ENCODE results near the gene UNC13B. TPM values are rescaled to one million over a fixed set of nuclear protein-coding genes. Genes with fewer than 3 reads are reported as not detected.

The UNC13B gene
- total RNA-seq, 1 donor from 2014 or later, result 39.9 TPM

DNA sequence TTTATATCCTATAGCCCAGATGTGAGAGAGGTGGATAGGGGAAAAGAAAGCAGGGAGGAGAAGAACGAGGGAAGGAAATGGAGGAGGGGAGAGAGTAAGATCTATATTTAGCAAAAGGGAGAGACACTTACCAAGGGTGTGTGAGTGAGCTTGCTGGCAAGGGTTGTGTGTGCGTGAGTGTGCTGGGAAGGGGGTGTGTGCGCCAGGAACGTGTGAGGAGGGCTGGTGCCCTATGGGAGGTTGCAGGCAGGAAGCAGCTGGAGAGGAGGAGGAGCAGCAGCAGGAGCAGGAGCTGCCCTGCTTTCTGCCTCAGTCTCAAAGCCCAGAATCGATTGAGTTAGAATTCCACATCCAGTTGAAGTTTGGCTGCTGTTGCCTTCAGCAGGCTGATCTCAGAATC, 179.8 kb downstream of the UNC13B start:
- H3K27me3 Mint-ChIP-seq (ENCODE audit: unreplicated experiment), result no peaks in the 10 kb centered on the region
- DNase-seq (ENCODE audit: low spot score), result no peak
- no peak overlapping the region for H3K27ac Mint-ChIP-seq (ENCODE audit: unreplicated experiment)
- H3K4me1 Mint-ChIP-seq (ENCODE audit: unreplicated experiment), result peaks cover 11% of the 10 kb centered on the region
- H3K4me3 Mint-ChIP-seq (ENCODE audit: unreplicated experiment), result no peak overlapping the region
- TF ChIP-seq, protein P1, sequence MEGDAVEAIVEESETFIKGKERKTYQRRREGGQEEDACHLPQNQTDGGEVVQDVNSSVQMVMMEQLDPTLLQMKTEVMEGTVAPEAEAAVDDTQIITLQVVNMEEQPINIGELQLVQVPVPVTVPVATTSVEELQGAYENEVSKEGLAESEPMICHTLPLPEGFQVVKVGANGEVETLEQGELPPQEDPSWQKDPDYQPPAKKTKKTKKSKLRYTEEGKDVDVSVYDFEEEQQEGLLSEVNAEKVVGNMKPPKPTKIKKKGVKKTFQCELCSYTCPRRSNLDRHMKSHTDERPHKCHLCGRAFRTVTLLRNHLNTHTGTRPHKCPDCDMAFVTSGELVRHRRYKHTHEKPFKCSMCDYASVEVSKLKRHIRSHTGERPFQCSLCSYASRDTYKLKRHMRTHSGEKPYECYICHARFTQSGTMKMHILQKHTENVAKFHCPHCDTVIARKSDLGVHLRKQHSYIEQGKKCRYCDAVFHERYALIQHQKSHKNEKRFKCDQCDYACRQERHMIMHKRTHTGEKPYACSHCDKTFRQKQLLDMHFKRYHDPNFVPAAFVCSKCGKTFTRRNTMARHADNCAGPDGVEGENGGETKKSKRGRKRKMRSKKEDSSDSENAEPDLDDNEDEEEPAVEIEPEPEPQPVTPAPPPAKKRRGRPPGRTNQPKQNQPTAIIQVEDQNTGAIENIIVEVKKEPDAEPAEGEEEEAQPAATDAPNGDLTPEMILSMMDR (IDR thresholded peaks at IDR 0.05; ENCODE audit: unreplicated experiment), result no peak
- H3K36me3 Mint-ChIP-seq (ENCODE audit: low read depth, unreplicated experiment), result no peaks in the 10 kb centered on the region
- no peaks in the 10 kb centered on the region for H3K9me3 Mint-ChIP-seq (ENCODE audit: unreplicated experiment)

DNA sequence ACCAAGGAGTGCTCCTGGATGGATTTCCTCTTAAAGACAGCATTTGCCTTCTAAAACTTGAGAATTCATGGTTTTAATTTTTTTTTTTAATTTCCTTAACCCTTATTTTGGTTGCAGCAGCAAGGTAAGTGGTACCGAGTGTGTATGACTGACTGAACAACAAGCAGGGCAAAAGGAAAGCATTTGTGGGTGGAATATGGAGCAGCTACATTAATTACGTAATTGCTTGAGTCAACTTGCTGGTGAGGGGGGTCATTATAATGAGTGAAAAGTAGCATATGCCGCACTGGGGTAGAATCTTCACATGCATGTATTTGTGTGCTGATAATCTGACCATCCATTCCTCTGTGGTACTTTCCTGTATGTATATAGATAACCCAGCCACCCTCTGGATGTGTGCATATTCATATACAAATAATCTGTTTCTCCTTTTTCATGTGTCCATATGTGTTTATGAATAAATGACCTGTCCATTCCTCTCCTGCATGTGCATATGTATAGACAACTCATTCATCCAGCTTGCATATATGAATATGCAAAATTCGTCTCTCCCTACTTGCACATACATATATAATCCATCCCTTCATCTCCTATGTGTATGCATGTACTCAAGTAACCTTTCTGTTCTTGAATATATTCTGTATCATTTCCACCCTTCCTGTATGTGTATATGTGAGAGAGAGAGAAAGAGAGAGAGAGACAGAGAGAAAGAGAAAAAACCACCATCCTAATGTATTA, 180.6 kb downstream of the UNC13B start:
- Mint-ChIP-seq H3K36me3 (ENCODE audit: low read depth, unreplicated experiment) (no peaks in the 10 kb centered on the region), H3K4me1 (ENCODE audit: unreplicated experiment) (peaks cover 11% of the 10 kb centered on the region), H3K4me3 (ENCODE audit: unreplicated experiment) (no peak overlapping the region), H3K27me3 (ENCODE audit: unreplicated experiment) (no peaks in the 10 kb centered on the region), H3K27ac (ENCODE audit: unreplicated experiment) (no peak overlapping the region), H3K9me3 (ENCODE audit: unreplicated experiment) (no peaks in the 10 kb centered on the region)
- TF ChIP-seq, protein P1 (IDR thresholded peaks at IDR 0.05; ENCODE audit: unreplicated experiment), result no peak
- DNase-seq (ENCODE audit: low spot score), result no peak

DNA sequence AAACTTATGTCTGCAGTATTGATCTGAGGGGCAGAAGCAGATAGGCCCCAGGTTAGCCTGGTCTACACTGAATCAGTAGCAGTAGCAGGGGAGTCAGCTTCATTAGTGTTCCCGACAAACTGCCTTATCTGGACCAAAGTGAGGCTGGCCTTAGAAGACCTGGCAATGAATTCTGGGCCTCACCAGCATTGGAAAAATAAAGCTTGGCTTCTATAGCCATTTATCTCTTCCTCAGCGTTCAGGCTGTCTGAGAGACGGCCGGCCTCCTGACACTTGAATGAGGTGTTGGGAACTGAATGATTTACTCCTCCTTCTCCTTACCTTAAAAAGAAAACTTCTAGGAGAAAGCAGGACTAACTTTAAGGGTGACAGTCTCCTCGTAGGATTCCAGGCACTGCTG, 186.3 kb downstream of the UNC13B start:
- Mint-ChIP-seq H3K36me3 (ENCODE audit: low read depth, unreplicated experiment) (peaks cover 5% of the 10 kb centered on the region), H3K4me3 (ENCODE audit: unreplicated experiment) (no peak overlapping the region), H3K27me3 (ENCODE audit: unreplicated experiment) (no peaks in the 10 kb centered on the region), H3K9me3 (ENCODE audit: unreplicated experiment) (no peaks in the 10 kb centered on the region), H3K4me1 (ENCODE audit: unreplicated experiment) (no peaks in the 10 kb centered on the region), H3K27ac (ENCODE audit: unreplicated experiment) (no peak overlapping the region)
- TF ChIP-seq, protein P1 (IDR thresholded peaks at IDR 0.05; ENCODE audit: unreplicated experiment), result no peak
- DNase-seq (ENCODE audit: low spot score), result no peak

DNA sequence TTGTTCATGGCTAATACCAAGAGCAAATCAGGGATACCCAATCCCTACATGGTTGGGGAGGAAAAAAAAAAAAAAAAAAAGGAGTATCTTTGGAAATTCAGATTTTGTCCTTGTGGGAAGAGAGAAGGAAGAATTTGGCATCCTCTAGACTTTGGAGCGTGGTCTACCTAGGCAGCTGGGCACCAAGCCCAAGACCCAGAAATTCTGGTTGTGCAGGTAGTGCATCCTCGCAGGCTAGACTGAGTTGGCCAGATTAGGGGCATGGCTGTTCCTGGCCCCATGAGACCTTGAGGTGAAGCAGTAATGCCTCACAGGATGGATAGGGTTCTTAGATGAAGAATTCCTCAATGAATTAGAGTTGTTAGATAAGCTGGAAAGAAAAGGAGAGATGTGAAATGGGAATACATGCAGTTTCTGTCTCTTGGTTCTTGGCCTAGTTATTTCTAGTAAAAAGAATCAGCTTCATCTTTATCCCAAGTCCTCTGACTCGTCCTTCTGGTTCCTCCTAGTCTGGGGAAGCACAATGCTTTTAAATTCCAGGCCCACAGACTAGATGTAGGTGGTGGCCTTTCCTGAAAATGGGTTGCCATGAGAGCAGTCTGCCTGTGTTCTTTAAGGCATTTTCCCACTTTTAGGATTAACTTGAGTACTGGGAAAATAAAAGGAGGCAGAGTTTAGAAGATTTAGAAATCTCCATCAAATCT, 187.6 kb downstream of the UNC13B start:
- no peak for DNase-seq (ENCODE audit: low spot score)
- Mint-ChIP-seq H3K36me3 (ENCODE audit: low read depth, unreplicated experiment) (peaks cover 6% of the 10 kb centered on the region), H3K27me3 (ENCODE audit: unreplicated experiment) (no peaks in the 10 kb centered on the region), H3K4me1 (ENCODE audit: unreplicated experiment) (peaks cover 8% of the 10 kb centered on the region), H3K4me3 (ENCODE audit: unreplicated experiment) (no peak overlapping the region), H3K9me3 (ENCODE audit: unreplicated experiment) (no peaks in the 10 kb centered on the region), H3K27ac (ENCODE audit: unreplicated experiment) (no peak overlapping the region)
- TF ChIP-seq, protein P1 (IDR thresholded peaks at IDR 0.05; ENCODE audit: unreplicated experiment), result no peak

DNA sequence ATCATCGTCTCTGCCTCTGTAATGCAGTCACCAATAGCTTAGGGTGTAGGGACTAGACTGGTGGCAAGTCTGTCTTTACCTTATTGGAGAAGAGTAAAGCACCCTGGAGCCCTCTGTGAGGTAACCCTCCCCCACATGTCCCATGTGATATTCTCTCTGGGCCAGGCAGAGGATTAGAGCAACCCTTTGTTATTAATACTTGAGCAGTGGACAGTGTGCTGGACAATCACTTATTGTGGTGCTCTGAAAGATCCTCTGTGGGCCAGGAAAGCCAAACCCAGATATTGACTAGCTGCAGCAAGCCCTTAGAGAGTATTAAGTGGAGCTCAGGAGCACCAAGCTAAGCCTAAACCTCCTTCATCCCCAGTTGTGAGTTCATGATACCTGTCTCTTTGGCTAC, 188.4 kb downstream of the UNC13B start:
- DNase-seq (ENCODE audit: low spot score), result no peak
- Mint-ChIP-seq H3K9me3 (ENCODE audit: unreplicated experiment) (no peaks in the 10 kb centered on the region), H3K36me3 (ENCODE audit: low read depth, unreplicated experiment) (peaks cover 6% of the 10 kb centered on the region), H3K27ac (ENCODE audit: unreplicated experiment) (no peak overlapping the region), H3K27me3 (ENCODE audit: unreplicated experiment) (no peaks in the 10 kb centered on the region), H3K4me3 (ENCODE audit: unreplicated experiment) (no peak overlapping the region), H3K4me1 (ENCODE audit: unreplicated experiment) (peaks cover 8% of the 10 kb centered on the region)
- TF ChIP-seq, protein P1 (IDR thresholded peaks at IDR 0.05; ENCODE audit: unreplicated experiment), result no peak

Measured in endothelial cell (in vitro differentiated cells).